WI38 (cell line): ENCODE data around the gene STRBP.

Source experiments
- H3K4me3 ChIP-seq: 2 replicates; pipeline ENCODE4 v1.5.1; 2011; ENCODE audit warnings: low read depth, mild to moderate bottlenecking, control low read depth, low read length
- TF ChIP-seq, protein P1 (sequence below): IDR thresholded peaks from 2 replicates; pipeline ENCODE4 v1.5.1; 2012; ENCODE audit warnings: low read depth, mild to moderate bottlenecking, control low read depth, low read length

Gene STRBP

DNA sequence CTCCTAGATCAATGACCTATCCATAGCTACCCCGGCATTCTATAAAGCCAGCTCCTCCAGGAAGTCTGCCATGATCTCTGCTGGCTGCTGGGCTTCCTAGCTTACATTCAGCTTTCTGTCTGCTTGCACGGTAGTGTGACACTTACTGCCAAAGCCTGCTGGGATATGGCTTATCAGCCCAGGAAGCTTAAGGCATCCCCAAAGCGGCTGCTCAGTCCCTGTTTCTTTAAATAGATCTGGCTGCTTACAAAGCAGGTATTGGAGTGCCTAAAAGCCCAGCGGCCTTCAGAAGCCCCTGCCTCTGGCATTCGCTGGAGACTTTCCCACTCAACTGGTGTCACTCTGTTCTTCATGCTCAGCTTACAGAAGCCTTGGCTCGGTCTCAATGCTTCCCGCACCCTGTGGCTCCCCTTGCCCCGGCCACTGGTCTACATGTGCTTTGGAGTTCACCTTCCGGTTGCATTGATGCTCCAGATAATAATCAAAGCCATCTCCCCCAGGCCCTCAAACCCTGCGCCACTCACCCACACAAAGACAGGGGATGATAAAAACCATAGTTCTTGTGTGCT is 31.3 kb upstream of the STRBP start:
- no peak overlapping the region for H3K4me3 ChIP-seq
- TF ChIP-seq, protein P1, sequence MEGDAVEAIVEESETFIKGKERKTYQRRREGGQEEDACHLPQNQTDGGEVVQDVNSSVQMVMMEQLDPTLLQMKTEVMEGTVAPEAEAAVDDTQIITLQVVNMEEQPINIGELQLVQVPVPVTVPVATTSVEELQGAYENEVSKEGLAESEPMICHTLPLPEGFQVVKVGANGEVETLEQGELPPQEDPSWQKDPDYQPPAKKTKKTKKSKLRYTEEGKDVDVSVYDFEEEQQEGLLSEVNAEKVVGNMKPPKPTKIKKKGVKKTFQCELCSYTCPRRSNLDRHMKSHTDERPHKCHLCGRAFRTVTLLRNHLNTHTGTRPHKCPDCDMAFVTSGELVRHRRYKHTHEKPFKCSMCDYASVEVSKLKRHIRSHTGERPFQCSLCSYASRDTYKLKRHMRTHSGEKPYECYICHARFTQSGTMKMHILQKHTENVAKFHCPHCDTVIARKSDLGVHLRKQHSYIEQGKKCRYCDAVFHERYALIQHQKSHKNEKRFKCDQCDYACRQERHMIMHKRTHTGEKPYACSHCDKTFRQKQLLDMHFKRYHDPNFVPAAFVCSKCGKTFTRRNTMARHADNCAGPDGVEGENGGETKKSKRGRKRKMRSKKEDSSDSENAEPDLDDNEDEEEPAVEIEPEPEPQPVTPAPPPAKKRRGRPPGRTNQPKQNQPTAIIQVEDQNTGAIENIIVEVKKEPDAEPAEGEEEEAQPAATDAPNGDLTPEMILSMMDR, result no peak

DNA sequence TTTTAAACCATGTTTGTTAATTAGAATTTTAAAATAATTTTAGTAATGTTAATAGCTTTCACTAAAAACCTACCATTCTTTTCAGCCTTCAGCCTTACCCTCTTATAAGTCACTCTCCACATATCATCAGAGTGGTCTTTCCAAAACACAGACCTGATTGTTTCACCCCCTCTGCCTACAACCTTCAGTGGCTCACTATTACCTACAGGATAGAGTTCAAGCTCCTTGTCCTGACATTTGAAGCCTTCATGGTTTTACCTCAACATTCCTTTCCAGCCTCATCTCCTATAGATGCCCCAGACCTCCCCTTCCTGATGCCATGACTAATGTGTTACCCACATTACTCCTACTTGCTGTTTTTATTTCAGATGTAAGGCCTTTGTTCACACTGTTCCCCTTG is 27.8 kb upstream of the STRBP start:
- no peak overlapping the region for H3K4me3 ChIP-seq
- TF ChIP-seq, protein P1, result no peak

DNA sequence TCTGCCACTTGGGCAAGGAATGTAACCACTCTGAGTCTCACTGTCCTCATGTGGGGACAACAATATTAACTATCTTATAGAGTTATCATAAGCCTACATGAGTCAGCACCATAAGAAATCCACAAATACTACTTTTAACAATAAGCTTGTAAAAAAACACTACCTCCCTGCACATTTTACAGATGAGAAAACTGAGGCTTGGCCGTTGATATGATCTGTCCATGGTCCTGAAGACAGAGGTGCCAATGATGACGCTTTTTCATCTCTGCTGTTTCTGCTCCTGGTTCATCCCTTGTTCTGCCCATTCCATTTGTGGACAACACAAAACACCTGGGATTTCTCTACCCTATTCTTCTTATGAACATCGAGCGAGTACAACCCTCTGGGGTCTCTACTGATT is 23.4 kb upstream of the STRBP start:
- TF ChIP-seq, protein P1, result no peak

DNA sequence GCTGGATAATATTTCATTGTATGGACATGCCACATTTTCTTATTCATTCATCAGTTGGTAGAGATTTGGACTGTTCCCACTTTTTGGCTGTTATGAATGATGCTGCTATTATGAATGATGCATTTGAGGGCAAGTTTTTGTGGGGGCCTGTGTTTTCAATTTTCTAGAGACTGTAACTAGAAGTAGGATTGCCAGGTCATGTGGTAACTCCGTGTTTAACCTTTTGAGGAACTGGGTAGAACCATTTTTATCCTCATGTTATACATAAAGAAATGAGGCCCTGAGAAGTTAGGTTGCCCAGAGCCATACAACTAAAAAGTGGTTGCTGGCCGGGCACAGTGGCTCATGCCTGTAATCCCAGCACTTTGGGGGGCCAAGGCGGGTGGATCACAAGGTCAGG is 22.4 kb upstream of the STRBP start:
- TF ChIP-seq, protein P1, result no peak

More for the DNA sequence above, 23.4 kb upstream of the STRBP start:
- H3K4me3 ChIP-seq, result no peak overlapping the region

DNA sequence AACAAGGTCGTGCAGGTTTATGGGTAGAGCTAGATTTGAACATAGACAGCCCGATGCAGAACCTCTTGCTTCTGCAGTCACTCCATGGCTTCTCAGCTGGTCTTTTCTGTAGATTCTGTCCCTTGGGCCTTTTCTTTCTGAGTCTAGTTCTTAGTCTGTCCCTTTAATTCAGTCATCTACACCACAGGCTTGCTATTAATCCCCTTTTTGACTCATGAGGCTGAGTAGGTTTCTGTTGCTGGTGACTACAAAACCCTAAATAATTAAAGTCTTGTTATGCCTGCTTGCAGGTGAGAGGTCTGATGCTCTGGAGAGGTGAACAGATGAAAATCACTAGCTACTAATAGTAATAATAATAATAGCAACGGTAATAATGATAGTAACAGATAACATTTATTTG is 19.3 kb upstream of the STRBP start:
- H3K4me3 ChIP-seq, result no peak overlapping the region
- TF ChIP-seq, protein P1, result no peak

More for the DNA sequence above, 22.4 kb upstream of the STRBP start:
- no peak overlapping the region for H3K4me3 ChIP-seq

DNA sequence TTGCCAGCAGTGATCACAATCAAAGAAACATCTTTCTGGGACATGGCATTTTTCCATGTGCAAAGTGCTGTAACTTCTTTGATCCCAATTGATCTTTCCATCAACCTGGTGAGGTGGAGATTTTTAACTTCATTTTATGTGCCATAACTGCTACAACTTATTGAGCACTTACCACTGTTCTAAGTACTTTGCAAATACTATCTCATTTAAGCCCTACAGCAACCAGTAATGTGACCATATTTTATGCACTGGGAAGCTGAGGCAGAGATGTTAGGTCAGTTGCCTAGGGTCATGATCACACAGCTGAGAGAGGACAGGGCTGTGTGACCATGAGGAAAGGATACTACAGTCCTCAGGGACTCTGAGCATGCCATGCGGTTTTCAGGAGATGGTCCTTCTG is 17.9 kb upstream of the STRBP start:
- H3K4me3 ChIP-seq, result no peak overlapping the region
- TF ChIP-seq, protein P1, result no peak

DNA sequence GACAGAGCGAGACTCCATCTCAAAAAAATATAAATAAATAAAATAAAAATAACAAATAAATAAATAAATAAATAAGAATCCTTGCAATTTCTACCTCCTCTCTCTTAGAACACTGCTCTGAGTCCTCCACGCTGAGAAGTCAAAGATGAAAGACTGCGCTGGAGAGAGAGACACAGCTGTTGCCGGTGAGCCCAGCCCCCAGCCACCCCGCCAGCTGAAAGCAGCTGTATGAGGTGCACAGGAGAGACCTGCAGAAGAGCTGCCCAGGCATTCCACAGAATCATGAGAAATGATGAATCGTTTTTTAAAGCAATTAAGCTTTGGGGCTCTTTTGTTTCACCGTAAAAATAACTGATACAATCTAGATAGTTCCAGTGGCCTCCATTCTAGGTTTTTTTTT is 16.3 kb upstream of the STRBP start:
- TF ChIP-seq, protein P1, result no peak
- H3K4me3 ChIP-seq, result no peak overlapping the region
